Stimulated activated CD8-positive, alpha-beta memory T cell treated with anti-CD3 and anti-CD28 coated beads, Interleukin-2, amount 100 ng/mL, for 48 hours (primary cell): Measurements from ENCODE around the gene SLC6A8.

Experiments
- DNase-seq, 2 donors: peaks; one replicate each; pipeline ENCODE4 v3.0.0-alpha.2; 2020; ENCODE audit warnings: low read depth in 2 of 2

SLC6A8 gene

GRCh38 chrX:153687121-153688039 is at the start of gene SLC6A8:
Gene SLC6A8 (plus strand): TSS chrX:153687926. CDS start chrX:153688575, 649 bp downstream.
- no peak for DNase-seq

DNA sequence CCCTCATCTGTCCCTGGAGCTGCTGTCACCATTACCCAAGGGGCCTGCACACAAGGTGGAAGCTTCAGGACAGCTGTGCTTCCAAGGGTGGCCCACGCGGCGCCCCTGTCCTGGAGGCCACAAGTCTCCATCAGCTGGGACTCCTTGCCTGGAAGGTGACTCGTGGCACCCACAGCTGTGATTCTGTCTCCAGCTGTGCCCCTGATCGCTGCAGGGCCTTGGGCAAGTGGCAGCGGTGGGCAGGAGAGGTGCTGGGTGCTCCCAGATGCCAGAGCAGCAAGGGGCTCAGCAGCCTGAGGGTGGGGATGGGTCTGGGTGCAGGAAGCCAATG is 49.7 kb upstream of the SLC6A8 start:
- no peak for DNase-seq

DNA sequence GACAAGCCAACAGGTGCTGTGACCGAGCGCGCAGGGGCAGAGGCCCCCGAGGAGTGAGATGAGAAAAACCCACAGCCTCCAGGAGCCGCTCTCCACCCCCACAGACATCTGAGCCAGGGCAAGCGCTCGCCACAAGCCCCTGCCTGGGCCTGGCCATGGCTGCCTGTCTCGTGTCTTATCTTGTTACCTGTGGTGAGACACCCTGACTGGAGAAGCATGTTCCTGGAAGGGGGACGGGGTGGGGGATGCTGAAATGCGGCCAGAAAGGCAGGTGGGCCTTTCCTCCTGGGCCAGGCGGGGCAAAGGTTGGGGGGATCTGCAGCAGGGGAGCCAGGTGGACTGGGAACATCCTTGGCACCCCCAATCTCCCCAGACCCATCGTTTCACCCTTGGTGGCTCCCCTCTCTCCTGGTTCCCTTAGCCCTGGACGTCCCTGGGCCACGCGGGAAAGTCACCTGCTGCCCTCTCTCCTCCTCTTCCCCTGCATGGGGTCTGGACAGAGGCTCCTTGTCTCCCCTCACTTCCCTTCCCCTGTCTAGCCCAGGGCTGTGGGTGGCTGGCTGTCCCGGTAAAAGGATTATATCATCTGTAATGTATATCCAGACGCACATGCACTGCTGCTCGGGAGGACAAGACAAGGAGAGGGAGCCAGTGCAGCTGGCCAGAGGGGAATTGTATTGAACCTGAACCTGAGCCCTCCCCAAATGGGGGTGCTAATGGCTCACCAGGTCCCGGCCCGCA is 49.1 kb upstream of the SLC6A8 start:
- no peak for DNase-seq

DNA sequence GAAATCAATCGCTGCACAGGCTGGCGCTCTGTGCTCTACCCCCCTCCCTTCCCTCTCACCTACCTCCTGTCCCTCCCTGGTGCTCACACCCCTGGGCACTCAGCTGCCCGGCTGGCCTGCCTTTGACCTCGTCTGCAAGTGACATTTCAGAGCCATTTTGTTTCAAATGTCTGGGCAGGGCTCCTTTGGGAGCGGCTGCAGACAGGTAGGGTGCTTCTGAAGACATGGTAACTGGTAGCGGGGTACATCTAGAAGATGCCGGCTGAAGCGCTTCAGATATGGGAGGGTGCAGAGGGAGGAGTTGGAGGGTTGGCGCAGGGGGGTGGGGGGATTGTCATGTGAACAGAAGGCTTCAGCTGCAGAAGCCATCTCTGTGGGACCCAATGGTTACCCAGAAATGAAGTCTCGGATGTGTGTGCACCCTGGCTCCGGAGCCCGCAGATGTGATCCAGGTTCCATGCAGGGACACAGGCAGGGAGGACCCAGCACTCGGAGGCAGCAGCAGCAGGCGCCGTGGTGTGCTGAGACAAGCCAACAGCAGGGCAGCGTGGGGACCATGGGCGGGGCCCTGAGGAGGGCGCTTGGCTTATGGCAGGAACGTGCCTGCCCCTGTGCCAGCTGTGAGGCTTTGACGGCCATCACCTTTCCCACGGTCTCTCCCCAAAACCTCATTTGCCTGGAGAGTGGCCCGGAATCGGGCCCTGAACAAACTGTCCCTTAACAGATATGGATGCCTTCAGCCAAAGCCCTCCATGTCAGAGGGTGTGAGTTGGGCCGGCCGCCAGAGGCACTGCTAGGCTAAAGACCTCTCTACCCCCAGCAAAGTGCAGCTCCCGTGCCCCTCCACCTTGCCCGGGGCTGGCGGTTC is 48.3 kb upstream of the SLC6A8 start:
- no peak for DNase-seq

DNA sequence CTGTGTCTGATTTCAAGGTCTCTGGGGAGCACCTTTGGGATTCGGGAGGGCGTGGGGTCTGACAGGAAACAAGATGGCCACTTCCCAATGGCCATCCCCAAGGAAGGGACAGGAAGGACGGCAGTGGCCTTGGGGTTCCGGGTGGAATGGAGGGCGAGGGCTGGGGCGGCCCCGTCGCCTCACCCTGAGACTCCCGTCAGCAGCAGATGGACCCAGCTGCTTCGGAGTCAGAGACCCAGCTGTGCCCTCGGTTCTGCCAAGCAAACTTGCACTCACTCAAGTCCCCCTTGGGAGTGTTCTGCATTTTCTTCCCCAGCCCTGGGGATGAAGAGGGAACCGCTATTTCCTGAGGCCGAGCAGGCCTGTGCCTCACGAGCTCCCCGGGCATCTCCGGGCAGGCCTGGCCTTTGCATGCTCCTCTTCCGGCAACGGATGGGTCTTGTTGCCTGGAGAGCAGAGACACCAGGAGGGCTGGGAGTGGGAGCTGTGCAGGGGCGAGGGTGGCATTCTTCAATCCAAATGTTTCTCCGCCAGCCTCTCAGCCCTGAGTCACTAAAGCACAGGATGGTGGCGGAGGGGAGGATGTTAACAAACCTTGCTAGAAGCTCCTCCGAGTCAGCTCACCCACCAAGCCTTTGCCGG is 47.6 kb upstream of the SLC6A8 start:
- DNase-seq, result no peak

GRCh38 chrX:153640736-153641575 is 46.8 kb upstream of the SLC6A8 start:
- no peak for DNase-seq

GRCh38 chrX:153641627-153642026 is 46.1 kb upstream of the SLC6A8 start:
- DNase-seq, result no peak

GRCh38 chrX:153642051-153642654 is 45.6 kb upstream of the SLC6A8 start:
- DNase-seq, result no peak

- DNase-seq, result no peak
Observed at GRCh38 chrX:153642655-153643430, 44.9 kb upstream of the SLC6A8 start.

DNA sequence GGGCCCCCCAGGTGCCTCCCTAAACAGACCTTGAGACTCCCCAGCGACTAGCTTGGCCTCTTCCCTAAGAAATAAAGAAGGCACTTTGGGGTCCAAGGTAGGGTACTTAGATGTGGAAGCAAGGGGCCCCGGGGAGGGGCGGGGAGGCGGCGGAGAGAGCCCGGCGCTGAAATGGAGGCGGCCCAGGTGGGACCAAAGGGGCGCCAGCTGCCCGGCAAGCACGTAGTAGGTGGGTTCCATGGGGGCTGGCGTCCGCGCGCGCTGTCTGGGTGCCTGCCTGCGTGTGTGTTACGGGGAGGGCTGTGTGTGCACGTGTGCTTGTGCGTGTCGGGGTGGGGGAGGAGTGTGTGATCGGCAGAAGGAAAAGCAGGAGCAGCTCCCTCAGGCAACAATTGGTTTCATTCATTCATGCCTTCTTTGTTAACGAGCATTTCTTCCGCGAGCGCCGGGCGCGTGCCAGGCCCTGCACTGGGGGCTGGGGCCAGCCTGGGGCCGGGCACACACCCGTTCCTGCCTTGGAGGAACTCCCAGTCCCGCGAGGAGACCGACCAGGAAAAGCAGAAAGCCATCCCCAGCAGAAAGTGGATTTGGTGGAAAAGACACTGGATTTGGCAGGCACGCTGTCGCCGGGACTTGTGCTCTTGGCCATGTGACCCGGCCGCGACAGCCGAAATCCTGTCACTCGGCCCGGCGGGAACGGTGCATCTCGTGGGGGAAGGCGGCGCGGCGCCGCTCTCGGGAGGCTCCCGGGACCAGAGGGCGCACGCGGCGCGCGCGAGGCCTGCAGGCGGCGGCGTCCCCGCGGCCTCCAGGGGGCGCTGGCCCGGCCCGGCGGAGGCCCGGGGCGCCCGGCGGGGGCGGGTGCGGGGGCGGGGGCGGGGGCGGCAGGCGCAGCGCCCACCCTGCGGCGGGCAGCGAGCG is 44.0 kb upstream of the SLC6A8 start:
- no peak for DNase-seq

DNA sequence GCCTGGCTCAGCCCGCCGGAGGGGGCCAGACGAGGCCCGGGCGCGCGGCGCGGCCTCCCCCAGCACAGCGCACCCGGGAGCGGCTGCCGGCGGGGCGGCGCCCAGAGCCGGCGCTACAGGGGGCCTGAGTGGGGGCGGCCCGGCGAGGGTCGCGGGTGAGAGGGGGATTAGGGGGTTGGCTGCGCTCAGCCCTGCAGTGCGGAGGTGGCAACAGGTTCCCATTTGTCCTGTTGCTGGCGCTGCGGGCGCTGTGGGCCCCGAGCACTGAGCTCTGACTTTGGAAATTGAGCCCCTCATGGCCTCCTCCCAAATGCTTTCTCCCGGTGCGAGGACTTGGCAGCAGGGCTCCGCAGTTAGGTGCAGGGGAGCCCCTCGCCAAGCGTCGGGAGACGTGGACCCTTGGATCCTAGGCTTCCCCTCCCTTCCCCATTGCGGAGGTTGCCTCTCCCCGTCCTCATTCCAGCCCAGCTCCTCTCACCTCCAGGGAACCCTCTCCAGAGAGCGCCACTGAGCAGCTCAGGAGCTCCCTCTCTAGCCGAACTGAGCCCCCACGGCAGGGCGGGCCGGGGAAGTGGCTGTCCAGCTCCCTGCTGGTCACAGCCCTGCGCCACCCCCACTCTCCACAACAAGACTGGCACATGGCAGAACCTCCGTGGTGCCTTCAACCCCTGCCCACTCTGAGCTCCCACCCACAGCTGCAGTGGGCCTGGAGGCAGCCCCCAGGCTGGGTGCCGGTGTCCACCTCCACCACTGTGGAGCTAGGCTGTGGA is 43.2 kb upstream of the SLC6A8 start:
- no peak for DNase-seq

DNA sequence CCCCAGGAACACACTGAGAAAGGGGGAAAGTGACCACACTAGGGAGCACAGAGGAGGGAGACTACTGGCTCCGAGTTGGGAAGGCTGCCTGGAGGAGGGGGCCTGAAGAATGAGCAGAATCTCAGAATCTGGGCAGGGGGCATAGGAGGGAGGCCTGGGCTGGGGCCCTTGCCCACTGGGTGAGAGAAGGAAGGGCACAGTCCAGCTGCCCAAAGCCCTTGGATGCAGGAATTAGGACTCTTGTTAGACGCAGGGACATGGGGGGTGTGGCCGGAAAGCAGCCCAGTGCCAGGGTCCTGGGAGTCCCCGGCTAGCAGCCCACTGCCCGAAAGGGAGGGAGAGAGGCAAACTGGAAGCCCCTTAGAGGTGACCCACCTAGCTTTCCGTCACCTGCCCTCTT is 42.6 kb upstream of the SLC6A8 start:
- DNase-seq, result no peak

GRCh38 chrX:153645921-153646488 is 41.7 kb upstream of the SLC6A8 start:
- no peak for DNase-seq

- DNase-seq, result no peak
Observed at GRCh38 chrX:153646620-153647373, 40.9 kb upstream of the SLC6A8 start, which contains the start of gene DUSP9. Gene DUSP9 (plus strand): TSS chrX:153647203. CDS start chrX:153647954, 751 bp downstream.

GRCh38 chrX:153647461-153648357 is 40.0 kb upstream of the SLC6A8 start:
- DNase-seq, result no peak
